NCI-H2196 treated with DMSO at 0.1 percent for 48 hours (cell line): ENCODE data around the gene TMEM175.
"Not testable (repeated sequence)": the region's sequence is repeated elsewhere in the genome, so short reads cannot be mapped to it uniquely, and the experiment has no call there.

ENCODE experiments used
- DNase-seq: peaks from one replicate; lab custom pipeline; 2025; ENCODE audit not compliant: unreplicated experiment; lab: John Stamatoyannopoulos, UW

TMEM175 gene

DNA sequence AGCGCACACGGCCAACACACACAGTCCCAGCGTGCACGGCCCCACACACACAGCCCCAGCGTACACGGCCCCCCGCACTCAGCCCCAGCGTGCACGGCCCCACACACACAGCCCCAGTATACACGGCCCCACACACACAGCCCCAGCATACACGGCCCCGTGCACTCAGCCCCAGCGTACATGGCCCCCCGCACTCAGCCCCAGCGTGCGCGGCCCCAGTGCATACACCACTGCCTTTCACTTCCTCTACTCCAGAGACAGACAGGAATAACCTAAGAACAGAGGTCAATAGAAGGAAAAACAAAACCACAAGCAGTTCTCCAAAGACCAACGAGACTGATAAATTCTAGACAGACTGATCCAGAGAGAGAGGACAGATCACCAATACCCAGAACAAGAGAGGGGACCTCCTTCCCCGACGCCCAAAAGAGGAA, 17.2 kb upstream of the TMEM175 start:
- no peak for DNase-seq

- no peak for DNase-seq
Measured at GRCh38 chr4:915595-915994, 16.7 kb upstream of the TMEM175 start.

- DNase-seq = no peak
Measured at GRCh38 chr4:917466-917865, 14.8 kb upstream of the TMEM175 start.

GRCh38 chr4:917992-918391, 14.3 kb upstream of the TMEM175 start:
- DNase-seq = no peak

- not testable (repeated sequence) for DNase-seq
Measured at GRCh38 chr4:918591-918990, 13.7 kb upstream of the TMEM175 start.

GRCh38 chr4:919004-919680, 13.1 kb upstream of the TMEM175 start:
- not testable (repeated sequence) for DNase-seq

DNA sequence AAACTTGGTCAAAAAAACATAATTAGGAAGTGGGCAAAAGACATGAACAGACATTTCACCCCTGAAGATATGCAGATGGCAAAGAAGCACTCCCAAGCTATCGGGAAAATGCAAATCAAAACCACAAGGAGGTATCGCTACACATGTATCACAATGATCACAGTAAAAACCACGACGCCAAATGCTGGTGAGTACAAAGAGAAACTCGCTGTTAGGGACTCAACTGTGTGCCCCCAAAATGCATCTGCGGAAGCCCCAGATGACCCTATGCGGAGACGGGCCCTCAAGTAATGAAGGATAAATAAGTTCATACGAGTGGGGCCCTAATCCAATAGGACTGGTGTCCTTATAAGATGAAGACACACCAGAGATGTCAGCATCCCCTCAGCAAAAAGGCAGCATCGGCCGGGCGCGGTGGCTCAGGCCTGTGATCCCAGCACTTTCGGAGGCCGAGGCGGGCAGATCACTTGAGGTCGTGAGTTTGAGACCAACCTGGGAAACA, 10.4 kb upstream of the TMEM175 start:
- DNase-seq = no peak

- no peak for DNase-seq
Measured at GRCh38 chr4:924107-925096, 7.9 kb upstream of the TMEM175 start.

GRCh38 chr4:925171-925570, 7.1 kb upstream of the TMEM175 start:
- no peak for DNase-seq

DNA sequence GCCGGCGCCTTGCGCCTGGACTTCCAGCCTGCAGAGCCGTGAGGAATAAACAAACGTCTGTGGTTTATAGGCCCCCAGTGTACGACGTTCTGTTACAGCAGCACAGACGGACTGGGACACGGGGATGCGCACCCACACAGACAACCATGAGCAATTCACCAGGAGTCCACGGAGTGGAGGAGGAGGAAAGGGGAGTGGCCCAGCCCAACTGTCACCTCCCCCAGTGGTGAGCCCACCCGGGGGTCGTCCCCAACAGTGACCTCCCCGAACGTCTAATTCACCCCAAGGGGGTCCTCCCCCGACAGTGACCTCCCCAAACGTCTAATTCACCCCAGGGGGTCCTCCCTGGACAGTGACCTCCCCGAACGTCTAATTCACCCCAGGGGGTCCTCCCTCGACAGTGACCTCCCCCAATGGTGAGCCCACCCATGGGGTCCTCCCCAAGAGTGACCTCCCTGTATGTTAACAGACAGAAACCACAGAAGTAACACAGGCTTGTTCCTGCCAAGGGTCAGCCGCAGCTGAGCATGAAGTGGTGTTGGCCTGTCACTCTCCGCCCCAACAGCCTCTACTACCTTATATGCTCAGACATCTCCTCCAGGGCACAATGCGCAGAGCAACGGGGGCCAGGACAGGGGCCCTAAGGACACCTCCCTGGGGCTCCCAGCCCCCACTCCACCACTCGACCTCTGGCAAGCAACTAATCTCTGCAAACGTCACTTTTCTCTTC, 6.3 kb upstream of the TMEM175 start:
- no peak for DNase-seq

DNA sequence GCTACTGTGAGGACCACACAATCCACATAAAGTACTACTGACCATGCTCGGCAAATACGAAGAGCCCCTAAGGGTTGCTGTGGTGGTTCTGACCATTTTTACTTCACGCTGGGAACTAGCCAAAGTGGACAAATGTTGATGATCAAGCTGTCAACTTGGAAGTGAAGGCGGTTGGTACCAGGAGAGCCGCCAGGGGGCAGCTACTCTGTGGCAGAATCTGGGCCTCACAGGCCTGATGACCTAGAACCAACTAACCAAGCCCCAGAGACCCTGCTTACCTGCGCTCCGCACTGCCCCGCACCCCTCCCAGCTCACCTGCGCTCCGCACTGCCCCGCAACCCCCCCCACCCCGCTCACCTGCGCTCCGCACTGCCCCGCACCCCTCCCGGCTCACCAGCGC, 5.7 kb upstream of the TMEM175 start:
- DNase-seq = no peak

GRCh38 chr4:927566-927965, 4.7 kb upstream of the TMEM175 start:
- not testable (repeated sequence) for DNase-seq

GRCh38 chr4:929096-929765, 3.0 kb upstream of the TMEM175 start:
- no peak for DNase-seq

DNA sequence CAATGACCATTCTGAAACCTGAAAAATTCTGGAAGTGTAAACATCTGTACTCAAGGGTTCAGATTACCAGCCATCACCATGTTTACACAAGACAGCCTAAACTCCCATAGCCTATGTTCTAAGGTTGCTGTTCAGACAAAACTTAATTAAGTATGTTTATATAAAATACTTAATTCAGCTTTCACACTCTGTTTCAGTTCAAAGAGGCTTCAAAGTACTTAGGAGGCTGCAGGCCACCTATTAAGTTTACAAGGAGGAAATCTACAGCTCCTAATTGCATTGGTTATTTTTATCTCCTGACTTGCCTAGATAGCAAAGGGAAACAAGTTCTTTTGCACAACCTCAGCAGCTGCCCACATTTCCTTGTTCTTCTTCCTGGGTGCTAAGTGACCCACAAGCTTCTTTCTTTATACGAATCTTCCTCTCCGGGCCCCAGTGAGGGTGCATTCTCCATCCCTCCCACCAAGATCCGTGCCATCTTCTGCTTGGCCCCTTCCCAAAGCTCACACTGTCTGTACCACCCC, 2.2 kb upstream of the TMEM175 start:
- no peak for DNase-seq

- no peak for DNase-seq
Measured at GRCh38 chr4:930827-931193, 1.4 kb upstream of the TMEM175 start.

- DNase-seq = no peak
Measured at GRCh38 chr4:931194-931959, 883 bp upstream of the TMEM175 start.

DNA sequence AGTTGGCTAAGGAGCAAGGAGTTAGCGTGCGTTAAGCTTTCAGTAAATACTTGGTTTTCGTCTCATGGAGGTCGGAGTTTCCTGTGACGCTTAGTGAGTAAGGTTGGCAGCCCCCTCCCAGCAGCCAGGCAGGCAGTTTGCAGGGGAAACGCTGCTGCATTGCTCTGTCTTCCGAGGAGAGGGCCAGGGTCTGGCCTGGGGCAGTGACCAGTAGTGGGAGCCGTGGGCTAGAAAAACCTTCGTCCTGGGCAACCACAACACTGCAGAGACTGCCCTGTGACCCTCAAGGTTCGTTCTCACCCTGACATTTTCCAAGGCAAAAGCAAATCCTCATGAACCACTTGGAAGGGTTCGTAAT, 432 bp downstream of the TMEM175 start:
- no peak for DNase-seq

- DNase-seq = not testable (repeated sequence)
Measured at GRCh38 chr4:939508-939907, 7.2 kb downstream of the TMEM175 start.

DNA sequence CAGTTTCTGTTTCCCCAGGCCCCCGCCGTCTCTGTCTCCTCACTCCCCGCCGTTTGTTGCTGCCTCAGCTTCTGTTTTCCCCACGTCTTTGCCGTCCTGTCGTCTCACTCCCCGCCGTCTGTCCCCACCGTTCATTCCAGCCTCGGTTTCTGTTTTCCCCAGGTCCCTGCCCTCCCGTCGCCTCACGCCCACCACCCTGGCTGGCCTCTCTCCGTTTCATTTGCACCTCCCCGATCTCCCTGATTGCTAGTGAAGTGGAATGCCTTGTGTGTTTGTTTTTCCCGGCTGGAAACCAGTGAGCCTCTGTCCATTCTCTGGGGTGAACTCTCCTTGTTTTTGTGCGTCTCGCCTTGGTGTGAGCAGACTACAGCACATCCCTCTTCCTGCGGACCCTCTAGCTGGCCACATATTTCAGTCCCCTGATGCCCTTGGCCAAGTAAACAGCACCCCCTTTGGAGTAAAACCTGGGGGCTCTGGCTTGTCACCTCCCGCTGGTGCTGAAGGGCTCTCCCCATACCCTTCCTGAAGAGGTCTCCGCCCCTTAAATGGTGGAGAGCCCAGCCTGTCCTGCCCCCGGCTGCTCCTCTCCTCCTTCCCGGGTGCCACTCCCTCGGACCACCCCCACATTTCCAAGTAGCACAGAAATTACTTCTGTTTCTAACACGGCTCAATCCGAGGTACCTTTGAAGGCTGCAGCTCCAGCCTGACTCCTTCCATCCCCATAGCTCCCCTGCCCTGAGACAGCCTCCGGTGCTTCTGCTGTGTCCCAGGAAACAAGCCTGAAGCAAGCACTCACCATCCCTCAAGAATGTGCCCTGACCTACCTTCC, 13.2 kb downstream of the TMEM175 start:
- DNase-seq = no peak
